Muscle of leg (tissue), 11 donors: ENCODE measurements around the gene PCBP1. TPM values are rescaled to one million over a fixed set of nuclear protein-coding genes. Genes with fewer than 3 reads are reported as not detected.

Experiments
- DNase-seq: peaks from one replicate; pipeline ENCODE4 v3.0.0; 2013
- H3K27ac ChIP-seq: one replicate; pipeline ENCODE4 v1.5.1; 2013; ENCODE audit warnings: mild to moderate bottlenecking, low read length, control low read depth
- H3K27me3 ChIP-seq: one replicate; pipeline ENCODE4 v1.6.1; 2013; ENCODE audit warnings: low read length; ENCODE audit not compliant: control insufficient read depth, insufficient read depth
- H3K36me3 ChIP-seq: one replicate; pipeline ENCODE4 v1.6.1; 2013; ENCODE audit warnings: low read length; ENCODE audit not compliant: control insufficient read depth, insufficient read depth
- H3K4me1 ChIP-seq: one replicate; pipeline ENCODE4 v1.6.1; 2013; ENCODE audit warnings: low read length; ENCODE audit not compliant: control insufficient read depth, insufficient read depth
- H3K4me3 ChIP-seq: one replicate; pipeline ENCODE4 v1.5.1; 2013; ENCODE audit warnings: low read length, control low read depth
- H3K9me3 ChIP-seq: replicated peaks from 2 replicates; pipeline ENCODE4 v1.6.1; 2013; ENCODE audit warnings: low read depth, low read length; ENCODE audit not compliant: control insufficient read depth
- WGBS: methylation state at CpG from one replicate; pipeline ENCODE4 v1.1.5; 2013; ENCODE audit warnings: missing lambda C conversion rate; ENCODE audit not compliant: insufficient coverage; 5-methylcytosine and 5-hydroxymethylcytosine counted together
- polyA plus RNA-seq, 8 donors: library from polyadenylated mRNA; unstranded; fragments of 120-200 nt; gene quantifications; one replicate each; pipeline versions ENCODE4 v1.2.1 to v1.2.3, GENCODE V29; 2013; ENCODE audit warnings: inconsistent platforms in 1 of 8, low replicate concordance in 1 of 8; ENCODE audit not compliant: insufficient read length in 8 of 8, insufficient read depth in 1 of 8
- total RNA-seq: library from RNA; stranded (reverse); fragments of 120-200 nt; gene quantifications from one replicate; pipeline ENCODE4 v1.2.4, GENCODE V29; 2013

The PCBP1 gene
- total and polyA plus RNA-seq, 9 donors = 36.1 to 318 (median 298) TPM

DNA sequence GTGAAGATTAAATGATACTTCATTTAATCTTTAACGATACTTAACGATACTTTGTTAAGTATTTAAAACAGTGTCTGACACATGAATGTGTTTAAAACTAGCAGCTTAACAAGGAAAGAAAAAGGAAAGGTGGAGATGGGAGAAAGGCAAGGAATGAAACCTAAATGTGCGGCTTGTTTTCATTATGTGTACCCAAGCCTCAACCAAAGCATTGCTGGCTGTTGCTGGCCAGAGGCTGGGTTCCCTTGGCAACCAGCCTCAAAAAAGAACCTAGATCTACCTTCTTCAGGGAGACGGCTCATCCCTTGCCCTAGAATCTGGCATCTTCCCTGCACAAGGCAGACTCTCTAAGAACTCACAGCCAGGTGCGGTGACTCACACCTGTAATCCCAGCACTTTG, 13.8 kb upstream of the PCBP1 start:
- peaks cover 29% of the 10 kb centered on the region for H3K36me3 ChIP-seq
- no peak overlapping the region for H3K27ac ChIP-seq

GRCh38 chr2:70078384-70078783, 8.9 kb upstream of the PCBP1 start:
- peak overlapping the region; percentile 44 for H3K27ac ChIP-seq
- H3K27me3 ChIP-seq = no peaks in the 10 kb centered on the region
- no peaks in the 10 kb centered on the region for H3K9me3 ChIP-seq
- DNase-seq = no peak
- H3K4me3 ChIP-seq = no peak overlapping the region
- H3K36me3 ChIP-seq = peaks cover 61% of the 10 kb centered on the region
- no peaks in the 10 kb centered on the region for H3K4me1 ChIP-seq

More for the DNA sequence above, 13.8 kb upstream of the PCBP1 start:
- Histone ChIP-seq H3K4me1 (peaks cover 2% of the 10 kb centered on the region), H3K4me3 (no peak overlapping the region), H3K9me3 (no peaks in the 10 kb centered on the region), H3K27me3 (no peaks in the 10 kb centered on the region)
- DNase-seq = no peak
- WGBS = 71% methylated on average over 2 of the region's 5 CpGs

DNA sequence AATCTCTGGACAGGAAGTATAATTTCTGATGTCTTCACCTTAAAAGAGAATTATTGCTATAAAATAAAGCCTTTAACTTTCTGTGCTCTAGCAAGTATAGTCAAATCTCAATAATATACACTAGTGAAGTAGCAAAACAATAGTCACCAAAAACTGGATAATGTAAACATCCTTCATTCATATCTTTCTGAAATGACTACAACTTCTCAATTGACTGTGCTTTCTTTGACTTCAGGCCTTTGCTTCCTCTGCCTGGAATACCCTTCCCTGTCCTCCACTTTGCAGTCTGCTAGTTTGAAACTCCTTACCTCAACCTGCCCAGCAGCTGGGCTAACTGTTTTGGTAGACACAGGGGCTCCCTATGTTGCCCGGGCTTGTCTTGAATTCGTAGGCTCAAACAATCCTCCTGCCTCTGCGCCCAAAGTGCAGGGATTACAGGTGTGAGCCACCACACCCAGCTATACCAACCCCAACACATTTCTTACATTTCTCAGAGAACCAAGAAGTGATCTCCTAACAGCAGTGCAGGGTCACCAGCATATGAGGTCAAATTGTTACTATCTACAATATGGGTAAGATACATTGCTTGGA, 6.6 kb upstream of the PCBP1 start:
- H3K4me1 ChIP-seq = peaks cover 12% of the 10 kb centered on the region
- no peaks in the 10 kb centered on the region for H3K27me3 ChIP-seq
- peaks cover 61% of the 10 kb centered on the region for H3K36me3 ChIP-seq
- H3K27ac ChIP-seq = no peak overlapping the region
- DNase-seq = no peak
- H3K9me3 ChIP-seq = no peaks in the 10 kb centered on the region
- H3K4me3 ChIP-seq = no peak overlapping the region
- 94% methylated on average over 2 of the region's 3 CpGs for WGBS

- Histone ChIP-seq H3K27me3 (no peaks in the 10 kb centered on the region), H3K9me3 (no peaks in the 10 kb centered on the region), H3K27ac (no peak overlapping the region), H3K4me1 (peaks cover 17% of the 10 kb centered on the region), H3K4me3 (no peak overlapping the region), H3K36me3 (peaks cover 56% of the 10 kb centered on the region)
- no peak for DNase-seq
- 72% methylated on average over 3 of the region's 5 CpGs for WGBS
Measured at GRCh38 chr2:70081221-70081620, 6.1 kb upstream of the PCBP1 start.

DNA sequence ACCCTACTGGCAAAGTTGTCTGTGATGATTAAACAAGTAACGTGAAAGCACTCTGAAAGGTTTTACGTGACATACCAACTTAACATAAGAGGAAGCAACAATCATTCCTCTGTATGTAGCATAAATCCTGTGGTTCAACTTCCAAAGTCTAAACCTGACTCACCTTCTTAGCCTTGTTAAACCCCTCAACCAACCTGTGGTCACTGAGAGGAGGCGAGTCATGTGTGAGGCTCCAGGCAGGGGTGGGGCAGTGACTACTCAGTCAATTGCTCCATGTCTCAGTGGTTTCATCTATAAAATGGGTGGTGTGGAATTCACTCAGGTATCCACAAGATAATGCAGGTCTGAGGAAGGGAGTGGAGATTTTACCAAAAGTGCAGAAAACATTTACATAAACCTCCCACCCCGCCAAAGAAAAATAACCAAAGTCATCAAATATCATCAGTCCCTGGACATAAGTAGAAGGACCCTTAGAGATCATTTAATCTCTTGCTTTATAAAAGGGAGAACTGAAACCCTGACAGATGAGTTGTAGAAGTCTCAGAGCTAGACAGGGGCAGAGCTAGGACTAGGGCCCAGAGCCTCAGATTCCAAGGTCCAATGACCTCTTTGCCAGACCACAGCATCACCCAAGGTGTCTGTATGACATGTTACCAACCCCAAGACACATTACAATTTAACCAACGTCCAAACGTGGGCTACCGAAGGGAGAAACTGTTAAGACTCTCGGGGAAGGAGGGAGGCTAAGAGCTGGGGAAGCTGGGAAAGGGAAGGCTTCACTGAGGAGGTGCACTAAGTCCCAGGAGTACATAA, 3.7 kb upstream of the PCBP1 start:
- WGBS = no CpG with 5 or more reads among the region's 8 CpGs
- Histone ChIP-seq H3K36me3 (peaks cover 52% of the 10 kb centered on the region), H3K27ac (no peak overlapping the region), H3K4me1 (peaks cover 17% of the 10 kb centered on the region), H3K4me3 (no peak overlapping the region), H3K9me3 (no peaks in the 10 kb centered on the region), H3K27me3 (no peaks in the 10 kb centered on the region)
- DNase-seq = no peak

DNA sequence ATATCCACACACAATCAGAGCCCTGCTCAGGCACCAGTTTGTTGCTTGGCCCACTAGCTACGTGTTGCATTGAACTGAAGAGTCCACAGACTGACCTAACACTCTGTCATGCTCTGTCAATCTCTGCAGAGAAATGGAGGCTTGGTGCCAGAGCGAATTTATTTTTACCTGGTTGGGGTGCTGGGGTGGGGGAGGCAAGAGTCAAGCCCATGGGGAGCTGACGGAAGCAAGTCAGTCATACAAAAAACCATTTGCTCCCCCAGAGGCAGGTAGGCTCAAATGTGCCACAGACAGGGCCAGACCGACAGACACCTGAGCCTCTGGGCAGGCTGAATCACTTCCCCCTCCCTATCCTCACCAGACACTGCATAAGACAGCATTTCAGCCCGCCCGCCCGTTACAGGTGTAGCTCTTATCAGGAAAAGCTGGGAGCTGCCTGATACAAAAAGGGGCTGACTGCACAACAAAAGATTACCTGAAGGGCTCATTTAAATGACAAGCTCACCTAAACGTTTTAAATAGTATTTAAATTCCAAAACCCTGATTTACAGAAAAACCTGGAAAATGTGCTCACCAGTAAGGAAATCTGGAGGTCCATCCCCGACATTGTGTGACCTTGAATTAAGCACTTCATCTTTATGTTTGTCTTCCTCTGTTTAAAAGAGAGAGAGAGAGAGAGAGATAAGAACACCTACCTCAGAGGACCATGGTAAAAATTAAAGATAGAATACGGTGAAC, 2.1 kb upstream of the PCBP1 start:
- WGBS = 29% methylated on average over 1 of the region's 10 CpGs
- peaks cover 29% of the 10 kb centered on the region for H3K4me1 ChIP-seq

GRCh38 chr2:70085711-70086277, 1.5 kb upstream of the PCBP1 start:
- Histone ChIP-seq H3K27ac (peak overlapping the region; percentile 100), H3K4me1 (peaks cover 30% of the 10 kb centered on the region), H3K4me3 (peak overlapping the region; percentile 74), H3K36me3 (peaks cover 49% of the 10 kb centered on the region), H3K9me3 (no peaks in the 10 kb centered on the region), H3K27me3 (no peaks in the 10 kb centered on the region)
- peak; percentile 39 for DNase-seq
- 5% methylated on average over 16 of the region's 22 CpGs for WGBS

More for the DNA sequence above, 2.1 kb upstream of the PCBP1 start:
- H3K36me3 ChIP-seq = peaks cover 47% of the 10 kb centered on the region
- H3K4me3 ChIP-seq = peak overlapping the region; percentile 74
- H3K27ac ChIP-seq = peak overlapping the region; percentile 100
- peak; percentile 46 for DNase-seq
- no peaks in the 10 kb centered on the region for H3K9me3 ChIP-seq
- H3K27me3 ChIP-seq = no peaks in the 10 kb centered on the region

DNA sequence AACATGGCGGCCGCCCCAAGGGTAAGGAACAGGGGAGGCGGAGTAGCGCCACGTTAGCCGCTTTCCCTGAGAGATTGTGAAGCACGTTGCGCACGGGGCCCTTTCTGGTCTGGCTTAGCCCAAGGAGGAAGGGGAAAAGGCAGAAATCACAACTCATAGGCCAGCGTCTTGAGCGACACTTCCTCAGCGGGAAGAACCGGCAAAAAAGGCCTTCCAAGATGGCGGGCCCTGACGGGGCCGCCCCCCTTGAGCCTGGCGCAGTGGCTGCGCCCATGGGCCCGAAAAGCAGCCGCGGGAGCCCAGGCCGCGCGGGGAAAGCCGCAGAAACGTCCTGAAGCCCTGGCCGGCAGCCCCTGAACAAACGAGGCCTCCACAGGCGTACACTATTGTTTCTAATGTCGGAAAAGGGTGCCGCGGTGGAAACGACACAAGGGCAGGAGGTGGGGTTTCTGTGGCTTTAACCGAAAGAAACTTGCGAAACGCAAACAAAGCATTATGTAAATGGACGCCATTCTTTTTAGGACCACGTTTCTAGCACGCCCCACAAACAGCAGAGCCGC, 919 bp upstream of the PCBP1 start:
- Histone ChIP-seq H3K4me3 (peak overlapping the region; percentile 74), H3K4me1 (peaks cover 30% of the 10 kb centered on the region), H3K9me3 (no peaks in the 10 kb centered on the region), H3K27me3 (no peaks in the 10 kb centered on the region), H3K27ac (peak overlapping the region; percentile 100), H3K36me3 (peaks cover 43% of the 10 kb centered on the region)
- WGBS = under 1% methylated on average over 39 of the region's 40 CpGs
- peak; percentile 95 for DNase-seq

GRCh38 chr2:70087702-70088597, 673 bp downstream of the PCBP1 start:
- no peaks in the 10 kb centered on the region for H3K27me3 ChIP-seq
- peaks cover 29% of the 10 kb centered on the region for H3K36me3 ChIP-seq
- H3K9me3 ChIP-seq = no peaks in the 10 kb centered on the region
- DNase-seq = peak; percentile 68
- peaks cover 32% of the 10 kb centered on the region for H3K4me1 ChIP-seq
- peak overlapping the region; percentile 89 for H3K4me3 ChIP-seq
- H3K27ac ChIP-seq = peak overlapping the region; percentile 98
- under 1% methylated on average over 45 of the region's 58 CpGs for WGBS
